Hematopoietic multipotent progenitor cell treated with erythropoietin and hydrocortisone succinate and interleukin-3 and kit ligand, for 15 days (in vitro differentiated cells): ENCODE data around the gene BRD1.

Source experiments
- DNase-seq: peaks from one replicate; pipeline ENCODE4 v3.0.0-alpha.2; 2015; ENCODE audit warnings: low spot score

BRD1 gene

DNA sequence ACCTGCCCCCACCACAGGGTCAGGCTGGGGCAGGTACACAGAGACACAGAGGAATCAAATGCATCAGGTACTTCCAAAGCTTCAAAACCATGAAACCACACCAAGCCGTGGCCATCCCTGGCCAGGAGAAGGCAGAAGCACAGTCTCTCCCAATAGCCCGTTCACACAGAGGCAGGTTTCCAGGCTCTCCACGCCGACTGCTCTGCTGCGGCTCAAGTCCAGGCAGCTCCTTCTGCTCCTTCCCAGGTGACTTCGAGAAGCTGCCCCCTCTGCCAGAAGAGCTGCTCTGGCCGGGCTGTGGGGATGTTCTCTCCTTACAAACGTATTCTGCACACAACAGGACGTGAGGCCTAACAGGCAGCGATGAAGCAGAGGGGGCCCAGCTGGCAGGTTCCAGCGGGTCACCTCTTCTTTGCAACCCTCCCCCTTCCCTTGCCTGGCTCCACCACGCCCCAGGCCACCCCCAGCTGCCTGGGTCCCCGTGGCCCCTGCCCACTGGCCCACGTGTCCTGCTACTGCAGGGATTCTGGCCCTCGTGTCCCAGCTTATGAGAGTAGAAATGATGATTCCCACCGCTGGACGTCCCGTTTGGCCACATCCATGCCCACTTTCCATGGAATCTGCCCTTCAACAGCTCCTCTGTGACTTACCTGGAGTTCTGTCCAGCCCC is 26.1 kb downstream of the BRD1 start:
- DNase-seq, result no peak

DNA sequence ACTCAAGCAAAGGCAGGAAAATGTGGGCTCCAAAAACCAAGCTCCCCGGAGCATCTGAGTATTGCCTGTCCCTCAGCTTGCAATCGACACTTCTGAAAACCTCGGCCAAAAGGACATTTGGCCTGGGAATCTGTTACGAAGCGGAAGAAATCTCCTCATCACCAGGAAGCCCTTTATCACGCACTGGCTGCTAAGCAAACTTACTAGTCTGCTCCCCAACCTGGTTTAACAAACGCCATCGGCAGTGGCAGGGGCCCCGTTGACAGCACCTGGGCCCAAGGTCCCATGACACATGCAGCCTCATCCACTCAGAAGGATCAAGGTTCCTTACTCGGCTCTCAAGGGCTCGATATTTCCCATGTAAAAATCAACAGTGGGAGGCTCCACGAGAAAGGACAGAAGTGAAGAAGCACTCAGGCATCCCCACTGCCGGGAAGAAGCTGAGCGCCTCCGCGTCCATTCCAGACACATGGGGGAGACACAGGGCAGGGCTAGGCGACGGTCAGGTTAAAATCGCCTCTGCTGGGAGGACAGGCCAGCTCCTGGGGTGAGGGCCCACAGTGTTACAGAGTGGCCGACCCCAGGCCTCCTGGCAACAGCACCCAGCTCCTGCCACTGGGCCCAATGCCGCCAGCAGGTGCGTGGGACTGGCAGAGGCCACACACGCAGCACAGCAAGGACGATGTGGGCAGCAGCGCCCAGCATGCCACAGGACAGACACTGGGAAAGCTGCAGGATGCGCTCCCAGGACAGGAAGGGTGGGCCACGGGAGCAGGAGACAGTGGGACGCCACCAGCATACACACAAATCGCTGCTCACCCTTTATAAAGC is 27.1 kb downstream of the BRD1 start:
- no peak for DNase-seq

DNA sequence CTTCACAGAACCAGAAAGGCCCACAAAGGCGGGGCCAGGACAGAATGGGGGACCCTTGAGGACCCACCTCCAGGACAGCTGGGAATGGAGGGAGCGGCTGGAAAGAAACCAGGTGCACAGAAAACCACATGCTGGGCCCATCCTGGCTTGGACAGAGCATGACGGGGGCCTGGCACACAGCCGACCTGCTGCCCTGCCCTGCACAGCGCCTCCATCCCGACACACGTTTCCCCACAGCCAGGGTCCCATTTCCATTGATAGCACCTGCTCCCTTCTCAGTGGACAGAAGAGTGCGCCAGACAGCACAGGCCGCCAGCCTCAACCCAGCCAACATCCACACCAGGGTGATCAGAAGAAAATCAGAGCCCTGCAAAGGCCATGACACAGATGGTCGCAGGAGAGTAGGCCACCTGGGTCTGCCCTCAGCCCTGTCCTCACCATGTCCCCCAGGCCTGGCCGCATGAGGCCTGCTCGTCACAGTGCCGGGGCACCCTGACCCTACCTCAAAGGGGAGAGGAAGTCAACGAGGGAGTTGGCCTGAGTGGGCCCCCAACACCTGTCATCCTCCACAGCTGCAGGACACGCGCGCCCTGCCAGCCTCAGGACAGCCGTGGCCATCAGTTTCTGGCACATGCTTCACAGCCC is 28.1 kb downstream of the BRD1 start:
- no peak for DNase-seq

DNA sequence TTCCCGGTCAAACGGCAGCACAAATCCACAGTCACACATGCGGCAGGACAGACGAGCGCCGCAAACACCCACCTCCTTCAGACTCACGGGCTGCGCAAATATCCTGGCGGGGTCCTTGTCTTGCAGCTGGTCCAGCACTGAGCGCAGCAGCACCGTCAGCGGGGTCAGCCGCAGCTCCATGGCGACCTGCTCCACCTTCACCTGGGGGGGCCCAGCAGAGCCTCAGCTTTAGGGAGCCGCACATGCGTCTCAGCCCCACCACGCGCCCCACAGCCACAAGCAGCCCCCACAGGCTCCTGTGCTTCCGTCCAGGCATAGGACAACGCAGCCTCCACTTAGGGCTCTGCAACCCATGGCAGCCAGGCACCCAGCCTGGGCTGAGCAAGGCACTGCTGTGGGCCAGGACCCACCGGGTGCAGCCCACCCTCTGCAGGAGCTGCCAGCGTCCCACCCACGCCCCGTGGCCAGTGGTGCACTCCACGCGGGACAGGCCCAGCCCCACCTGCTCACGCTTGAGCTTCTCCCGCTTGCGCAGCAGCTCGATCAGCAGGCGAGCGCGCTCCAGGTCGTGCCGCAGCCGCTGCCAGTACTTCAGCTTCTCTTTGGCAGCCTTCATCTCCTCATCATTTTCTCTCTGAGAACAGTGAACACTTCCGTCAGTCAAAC is 29.1 kb downstream of the BRD1 start:
- no peak for DNase-seq

DNA sequence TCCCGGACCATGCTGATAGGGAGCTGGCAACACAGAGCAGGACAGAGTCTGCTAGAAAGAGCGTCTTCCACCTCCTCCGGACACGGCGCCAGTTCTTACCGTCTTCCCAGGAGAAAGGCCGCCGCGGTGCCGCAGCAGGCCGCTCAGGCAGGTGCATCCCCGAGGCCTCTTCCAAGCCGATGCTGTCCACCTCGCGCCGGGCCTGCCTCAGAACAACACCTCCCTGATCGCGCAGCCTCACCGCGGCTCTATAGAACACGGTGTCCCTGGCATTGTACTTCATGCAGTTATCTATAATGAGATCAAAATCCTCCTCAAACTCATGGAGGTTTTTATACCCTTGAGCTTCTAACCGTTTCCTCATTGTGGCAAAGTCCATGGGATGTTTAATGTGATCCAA is 30.0 kb downstream of the BRD1 start:
- DNase-seq, result no peak

DNA sequence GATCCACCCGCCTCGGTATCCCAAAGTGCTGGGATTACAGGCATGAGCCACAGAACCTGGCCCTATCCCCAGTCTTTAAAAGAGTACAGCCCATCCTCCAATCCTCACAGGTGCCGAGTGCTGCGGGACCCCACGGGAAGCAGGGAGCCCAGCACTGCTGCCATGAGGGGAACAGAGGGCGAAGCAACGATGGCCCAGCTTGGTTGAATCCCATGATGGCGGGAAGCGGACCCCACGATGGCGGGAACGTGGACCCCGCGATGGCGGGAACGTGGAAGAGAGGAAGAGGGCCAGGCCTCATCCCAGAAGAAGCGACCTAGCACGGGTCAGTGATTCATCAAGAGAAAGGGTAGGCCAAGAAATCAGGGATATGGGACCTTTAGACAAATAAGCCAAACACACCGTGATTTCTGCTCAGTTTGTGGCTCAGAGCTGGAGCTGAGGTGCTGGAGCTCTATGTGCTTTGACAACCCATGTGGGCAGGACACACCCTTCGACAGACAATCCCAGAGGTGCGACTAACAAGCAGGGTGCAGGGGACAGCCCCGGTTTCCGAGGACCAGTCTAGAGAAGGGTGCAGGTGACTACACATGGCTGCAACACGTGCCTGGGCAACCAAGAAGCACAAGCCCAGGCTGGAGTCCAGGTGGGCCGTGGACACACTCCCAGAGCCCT is 30.9 kb downstream of the BRD1 start:
- no peak for DNase-seq

DNA sequence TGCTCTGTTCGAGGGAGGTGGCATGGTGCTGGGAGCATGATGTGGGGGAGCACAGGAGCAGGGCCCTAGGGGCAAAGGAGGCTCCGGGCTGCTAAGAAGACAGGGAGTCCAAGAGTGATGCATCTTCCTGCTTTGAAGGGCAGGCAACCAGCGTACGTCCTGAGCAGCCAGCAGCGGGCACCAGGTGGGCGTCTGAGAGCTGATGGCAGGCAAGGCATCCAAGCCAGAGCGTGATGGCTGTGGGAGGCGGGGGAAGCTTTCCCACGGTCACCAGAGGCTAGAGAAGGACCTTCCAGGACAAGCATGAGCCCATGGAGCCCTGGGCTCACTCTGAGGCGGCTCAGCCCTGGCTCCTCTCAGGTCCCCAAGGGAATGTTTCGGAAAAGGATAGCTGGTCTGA is 32.2 kb downstream of the BRD1 start:
- no peak for DNase-seq

DNA sequence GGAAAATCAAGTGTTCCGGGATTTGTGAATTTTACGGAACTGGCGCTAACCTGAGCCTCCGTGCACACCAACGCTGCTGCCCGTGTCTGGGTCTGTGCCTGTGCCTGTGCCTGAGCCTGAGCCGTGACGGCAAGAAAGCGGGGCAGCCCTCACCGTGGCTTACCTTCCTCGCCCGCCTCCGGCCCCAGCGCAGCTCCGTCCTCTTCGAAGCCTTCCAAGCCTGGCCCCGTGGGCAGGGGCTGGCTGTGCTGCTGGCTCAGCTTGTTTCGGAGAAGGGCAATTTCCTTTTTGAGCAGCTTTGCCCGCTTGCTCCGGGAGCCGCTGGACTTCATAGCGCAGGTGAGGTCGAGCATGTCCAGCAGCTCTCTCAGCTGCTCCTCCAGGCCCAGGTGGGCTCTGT is 33.8 kb downstream of the BRD1 start:
- DNase-seq, result no peak

DNA sequence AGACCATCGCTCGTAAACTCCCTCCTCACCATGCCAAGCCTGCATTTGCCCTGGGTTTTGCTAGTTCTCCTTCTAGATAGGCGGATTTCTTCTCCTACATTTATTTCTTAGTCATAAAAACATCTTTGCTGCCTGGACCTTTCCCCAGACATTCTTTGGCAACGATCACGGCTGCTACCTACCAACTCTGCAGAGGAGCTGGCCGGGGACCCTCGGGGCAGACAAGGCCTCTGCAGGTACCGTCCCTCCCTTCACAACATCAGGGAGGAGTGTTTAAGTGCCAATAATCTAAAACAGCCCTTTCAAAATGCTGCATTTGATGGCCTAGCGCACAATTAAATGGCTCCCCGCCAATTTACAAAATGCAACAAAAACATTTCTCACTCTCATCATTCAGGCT is 34.4 kb downstream of the BRD1 start:
- no peak for DNase-seq

DNA sequence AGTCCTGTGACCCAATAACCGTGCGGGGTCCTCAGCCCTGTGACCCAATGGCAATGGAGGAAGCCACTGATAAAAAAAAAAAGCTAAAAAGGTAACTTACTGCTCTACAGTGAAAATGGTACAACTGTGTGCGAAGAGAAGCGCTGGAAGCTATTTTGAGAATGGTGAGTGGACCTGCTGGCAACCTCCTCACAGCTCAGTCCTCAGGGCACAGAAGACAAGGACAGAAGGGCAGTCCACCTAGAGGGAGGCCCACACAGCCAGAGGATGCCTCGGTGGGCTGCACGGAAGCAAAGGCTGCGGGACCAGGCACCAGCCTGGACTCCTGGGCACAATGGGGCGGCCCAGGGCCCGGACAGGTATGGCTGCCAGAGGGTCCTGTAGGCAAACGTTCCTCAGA is 35.6 kb downstream of the BRD1 start:
- DNase-seq, result no peak

DNA sequence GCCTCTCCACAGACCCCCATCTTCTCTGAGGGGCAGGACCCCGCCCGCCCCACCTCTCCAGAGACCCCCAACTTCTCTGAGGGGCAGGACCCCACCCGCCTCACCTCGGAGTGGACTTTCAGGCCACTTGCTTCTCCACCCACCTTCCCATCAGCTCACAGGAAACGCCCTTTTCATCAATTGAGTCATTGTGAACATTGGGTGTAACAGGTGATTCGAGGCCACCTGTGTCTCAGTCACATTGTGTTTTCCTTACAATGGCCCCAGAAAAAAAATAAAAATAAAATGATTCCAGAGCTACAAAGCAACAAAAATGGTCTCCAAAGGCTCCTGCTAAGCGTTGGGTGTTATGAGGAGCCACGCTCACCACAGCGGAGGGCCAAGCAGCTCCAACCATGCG is 36.0 kb downstream of the BRD1 start:
- DNase-seq, result no peak

DNA sequence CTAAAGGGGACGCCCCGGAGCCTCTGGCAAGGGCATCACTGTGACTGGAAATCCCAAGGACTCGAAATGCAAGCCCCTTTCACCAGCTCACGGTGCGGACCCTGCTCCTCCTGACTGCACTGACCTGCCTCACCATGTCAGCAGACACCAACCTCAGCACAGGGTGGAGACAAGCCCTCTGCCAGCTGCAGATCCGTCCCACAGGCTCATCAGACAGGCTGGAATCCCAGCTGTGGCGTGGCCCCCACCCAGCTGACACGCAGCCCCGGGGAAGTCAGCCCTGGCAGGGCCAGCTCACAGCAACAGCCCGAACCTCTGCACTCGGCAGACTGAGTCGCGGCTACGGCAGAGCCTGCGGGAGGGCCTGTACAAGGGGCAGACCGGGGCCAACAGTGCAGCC is 36.8 kb downstream of the BRD1 start:
- no peak for DNase-seq

DNA sequence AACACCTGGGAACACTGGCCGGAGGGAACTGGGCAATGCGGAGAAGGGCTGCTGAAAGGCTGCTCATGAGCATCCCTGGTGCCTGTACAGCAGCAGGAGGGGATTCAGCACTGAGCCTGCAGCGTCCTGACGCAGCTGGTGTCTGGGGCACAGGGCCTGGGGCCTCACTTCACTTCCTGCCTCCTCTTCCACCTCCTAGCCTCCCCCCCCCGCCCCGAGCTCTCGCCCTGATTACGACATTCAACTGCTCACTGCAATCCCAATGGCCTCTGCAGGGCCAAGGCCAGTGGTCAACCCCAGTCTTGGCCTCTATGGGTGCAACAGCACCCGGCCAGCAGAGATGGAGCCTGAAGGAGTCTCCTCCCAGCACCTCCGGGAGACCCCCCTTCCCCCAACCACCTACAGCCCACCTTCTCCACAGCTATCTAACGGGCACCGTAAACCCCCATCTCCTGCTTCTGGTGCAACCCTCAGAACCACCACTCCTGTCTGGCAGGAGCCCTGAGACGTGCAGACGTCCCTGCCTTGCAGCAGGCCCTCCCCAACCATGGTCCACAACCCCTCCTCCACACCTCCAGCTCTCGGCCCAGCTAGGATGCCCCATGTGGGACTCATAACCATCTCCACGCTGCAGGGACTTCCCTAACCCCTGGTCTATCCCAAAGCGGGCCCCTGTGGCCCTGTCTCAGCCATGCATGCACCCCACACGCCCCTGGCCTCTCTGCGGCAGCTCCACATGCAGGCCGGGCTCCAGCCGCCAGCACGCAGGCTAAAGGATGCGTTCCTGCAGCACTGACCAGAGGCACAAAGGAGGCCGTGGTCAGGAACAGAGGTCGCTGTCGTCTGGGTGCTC is 38.2 kb downstream of the BRD1 start:
- no peak for DNase-seq

DNA sequence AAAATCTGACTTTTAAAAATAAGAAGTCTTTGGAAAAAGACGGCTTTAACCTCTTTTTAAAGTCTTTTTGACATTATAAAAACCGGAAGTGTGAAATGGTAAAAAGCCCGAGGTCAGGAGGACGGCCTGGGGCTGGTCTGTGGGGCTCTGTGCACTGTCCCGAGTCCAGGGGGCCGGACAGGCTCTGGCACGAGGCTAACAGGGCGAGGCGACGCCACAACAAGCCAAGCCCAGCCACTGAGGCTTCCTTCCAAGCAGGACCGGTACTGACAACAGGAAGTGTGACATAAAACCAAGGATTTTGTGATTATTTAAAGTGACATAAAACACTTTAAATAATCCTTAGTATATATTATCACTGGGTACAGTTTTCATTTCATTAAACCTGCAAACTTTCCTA is 39.2 kb downstream of the BRD1 start:
- no peak for DNase-seq

DNA sequence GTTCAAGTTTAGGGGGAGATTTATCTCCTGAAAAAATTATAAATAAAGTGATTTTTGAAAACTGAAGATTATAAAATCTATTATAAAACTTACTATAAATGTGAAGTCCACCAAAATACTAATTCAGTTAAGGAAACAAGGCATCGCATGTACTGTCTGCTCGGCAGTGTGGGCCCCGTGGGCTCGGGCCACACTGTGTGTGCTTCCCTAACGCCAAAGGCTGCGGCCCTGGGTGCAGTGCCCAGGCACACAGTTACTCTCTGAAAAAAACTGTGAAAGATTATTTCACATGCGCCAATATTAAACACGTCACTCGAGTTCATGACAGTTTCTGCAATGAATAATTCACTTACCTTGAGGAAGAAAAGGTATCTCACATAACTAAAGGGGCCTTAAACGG is 39.8 kb downstream of the BRD1 start:
- no peak for DNase-seq

DNA sequence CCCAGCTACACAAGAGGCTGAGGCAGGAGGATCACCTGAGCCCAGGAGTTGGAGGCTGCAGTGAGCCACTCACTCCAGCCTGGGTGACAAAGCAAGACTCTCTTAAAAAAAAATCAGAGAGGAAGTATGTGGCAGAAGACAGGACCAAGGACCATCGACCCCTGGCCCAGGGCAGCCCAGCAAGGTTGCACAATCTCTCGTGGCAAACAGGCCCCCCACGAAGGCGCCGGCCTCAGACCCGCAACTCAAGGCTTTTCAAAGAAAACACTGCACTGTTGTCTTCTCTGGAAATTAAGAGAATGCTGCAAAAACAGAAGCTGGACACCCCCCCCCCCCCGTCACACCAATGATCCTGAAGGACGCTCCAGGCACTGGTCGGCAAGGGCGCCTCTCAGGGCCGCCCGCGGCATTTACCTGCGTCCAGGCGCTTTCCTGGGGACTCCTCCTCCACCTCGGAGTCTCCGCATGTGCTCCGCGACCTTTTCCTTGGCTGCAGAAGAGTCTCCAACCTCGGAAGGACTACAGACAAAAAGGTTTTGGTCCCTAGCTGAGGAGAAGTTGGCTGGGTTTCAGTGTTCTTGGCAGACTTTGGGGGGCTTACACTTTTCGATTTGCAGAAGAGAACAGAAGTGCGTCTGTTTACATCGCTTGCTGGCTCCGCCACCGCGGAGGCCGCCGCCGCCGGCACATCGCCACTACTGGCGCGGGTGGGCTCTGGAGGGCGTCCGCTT is 40.5 kb downstream of the BRD1 start:
- no peak for DNase-seq

DNA sequence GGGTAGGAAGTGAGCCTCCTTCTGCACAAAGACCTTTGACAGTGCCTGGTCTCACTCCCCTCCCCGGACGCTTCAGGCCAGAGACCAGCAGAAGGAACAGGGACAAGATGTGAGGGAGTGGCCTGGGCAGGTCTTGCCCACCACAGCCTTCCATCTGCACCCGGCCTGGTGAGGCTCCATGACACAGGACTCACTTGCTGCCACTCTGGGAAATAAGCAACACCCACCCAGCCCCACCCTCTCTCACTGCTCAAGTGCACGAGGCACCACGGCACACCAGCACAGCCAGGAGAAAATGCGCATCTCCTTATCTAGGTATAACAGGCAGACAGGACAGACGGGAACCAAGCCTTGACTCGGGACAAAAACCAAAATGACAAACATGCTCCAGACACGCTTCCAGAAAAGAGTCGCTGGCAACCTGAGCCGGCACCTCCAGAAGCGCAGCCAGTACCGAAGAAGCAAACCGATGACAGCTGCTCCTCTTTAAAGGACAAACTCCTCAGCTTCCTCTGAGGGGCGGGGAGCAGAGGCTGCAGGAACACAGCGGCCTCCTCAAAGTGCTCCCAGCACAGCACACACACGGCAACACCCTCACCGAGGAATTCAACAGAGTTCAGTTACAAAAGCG is 41.7 kb downstream of the BRD1 start:
- DNase-seq, result peak; percentile 68

DNA sequence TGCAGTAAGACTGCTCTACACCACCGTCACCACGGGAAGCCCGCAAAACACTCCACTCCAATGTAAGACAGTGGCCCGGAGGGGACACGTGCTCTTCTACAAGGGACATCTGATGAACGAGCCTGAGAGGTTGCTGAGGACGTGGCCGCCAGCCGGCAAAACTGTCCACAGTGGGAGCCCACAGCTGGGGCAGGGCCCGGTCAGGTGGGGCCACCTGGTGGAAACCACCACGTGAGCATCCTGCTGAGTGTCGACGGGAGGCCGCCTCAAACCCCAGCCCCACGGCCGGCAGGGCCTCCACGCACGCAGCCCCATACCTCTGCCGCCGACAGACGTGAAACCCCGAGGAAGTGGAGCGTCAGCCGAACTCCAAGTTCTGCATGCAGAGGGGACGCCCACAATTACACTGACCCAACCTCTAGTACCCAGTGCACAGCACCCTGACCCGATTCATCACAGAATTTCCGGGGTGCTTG is 42.6 kb downstream of the BRD1 start:
- no peak for DNase-seq

DNA sequence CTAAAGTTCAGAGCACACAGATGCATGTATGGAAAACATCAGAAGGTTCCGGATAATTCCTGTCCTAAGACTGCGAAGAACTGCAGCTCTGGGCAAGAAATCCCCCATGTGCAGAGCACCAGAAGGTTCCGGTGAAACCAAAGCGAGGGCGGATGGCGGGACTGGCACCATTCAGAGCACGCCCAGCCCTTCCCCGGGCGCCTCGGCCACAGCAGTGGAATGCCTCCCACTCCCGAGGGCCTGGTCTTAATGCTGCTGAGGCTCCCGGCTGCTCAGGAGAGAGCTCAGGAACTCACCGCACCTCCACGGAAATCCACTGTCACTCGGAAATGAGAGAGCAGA is 43.1 kb downstream of the BRD1 start:
- DNase-seq, result no peak
